CD14-positive monocyte (primary cell): ENCODE results near the gene HLA-F. TPM values are rescaled to one million over a fixed set of nuclear protein-coding genes. Genes with fewer than 3 reads are reported as not detected.

Experiments used
- DNase-seq, 3 donors: peaks; one replicate each; pipeline ENCODE4 v3.0.0-alpha.2; 2011 to 2022
- H2AFZ ChIP-seq: 2 replicates; pipeline ENCODE4 v1.6.0; 2012; ENCODE audit warnings: mild to moderate bottlenecking, low read depth, low read length, inconsistent platforms; ENCODE audit not compliant: insufficient read depth, poor library complexity, severe bottlenecking
- H3K27ac ChIP-seq, 2 donors: 1 replicate in 1 of 2; 2 replicates in 1 of 2; pipeline ENCODE4 v1.5.1; 2012 to 2013; ENCODE audit warnings: low read length in 2 of 2, control low read depth in 1 of 2, inconsistent platforms in 1 of 2, low read depth in 1 of 2, mild to moderate bottlenecking in 1 of 2
- H3K27me3 ChIP-seq, 2 donors: one replicate each; pipeline versions ENCODE4 v1.6.0 to v1.6.1; 2011 to 2013; ENCODE audit warnings: low read length in 2 of 2; ENCODE audit not compliant: control insufficient read depth in 2 of 2, insufficient read depth in 2 of 2
- H3K36me3 ChIP-seq, 2 donors: replicated peaks in 1 of 2; 1 replicate in 1 of 2; 2 replicates in 1 of 2; pipeline versions ENCODE4 v1.5.1 to v1.6.1; 2012 to 2013; ENCODE audit warnings: low read length in 2 of 2, control low read depth in 1 of 2, inconsistent platforms in 1 of 2, mild to moderate bottlenecking in 1 of 2; ENCODE audit not compliant: insufficient read depth in 2 of 2, control insufficient read depth in 1 of 2
- H3K4me1 ChIP-seq, 2 donors: 1 replicate in 1 of 2; 2 replicates in 1 of 2; pipeline versions ENCODE4 v1.5.1 to v1.6.1; 2012 to 2013; ENCODE audit warnings: low read length in 2 of 2, control low read depth in 1 of 2, inconsistent platforms in 1 of 2, mild to moderate bottlenecking in 1 of 2, moderate library complexity in 1 of 2; ENCODE audit not compliant: insufficient read depth in 2 of 2, control insufficient read depth in 1 of 2
- H3K4me2 ChIP-seq: replicated peaks from 2 replicates; pipeline ENCODE3; 2012; ENCODE audit warnings: low read length, moderate library complexity, mild to moderate bottlenecking; ENCODE audit not compliant: poor library complexity, severe bottlenecking; ENCODE audit errors: extremely low read depth
- H3K4me3 ChIP-seq, 3 experiments: fragments of 200-600 bp in 1 of 3; sonication (generic) in 1 of 3; replicated peaks in 1 of 3; 1 replicate in 2 of 3; 2 replicates in 1 of 3; pipeline ENCODE4 v1.5.1; 2011 to 2013; ENCODE audit warnings: low read length in 3 of 3, mild to moderate bottlenecking in 3 of 3, control low read depth in 2 of 3, low read depth in 2 of 3, inconsistent platforms in 1 of 3, moderate library complexity in 1 of 3
- H3K79me2 ChIP-seq: 2 replicates; pipeline ENCODE4 v1.6.0; 2012; ENCODE audit warnings: mild to moderate bottlenecking, control low read depth, inconsistent platforms, low read length, moderate library complexity; ENCODE audit not compliant: insufficient read depth
- H3K9ac ChIP-seq: 2 replicates; pipeline ENCODE4 v1.6.0; 2017; ENCODE audit warnings: low read length, mild to moderate bottlenecking; ENCODE audit not compliant: insufficient read depth, poor library complexity, severe bottlenecking
- H3K9me3 ChIP-seq, 2 donors: replicated peaks in 1 of 2; 1 replicate in 1 of 2; 2 replicates in 1 of 2; pipeline versions ENCODE4 v1.5.1 to v1.6.1; 2012 to 2013; ENCODE audit warnings: low read length in 2 of 2, control low read depth in 1 of 2; ENCODE audit not compliant: control insufficient read depth in 1 of 2, insufficient read depth in 1 of 2
- H4K20me1 ChIP-seq: 2 replicates; pipeline ENCODE4 v1.6.0; 2012; ENCODE audit warnings: mild to moderate bottlenecking, low read length, control low read depth, moderate library complexity; ENCODE audit not compliant: insufficient read depth
- H3K27ac Mint-ChIP-seq, 7 donors: one replicate each; pipeline ENCODE4 v1.8.0; 2020; ENCODE audit warnings: mild to moderate bottlenecking in 7 of 7, mixed read lengths in 7 of 7, moderate library complexity in 6 of 7, inconsistent platforms in 2 of 7
- H3K27me3 Mint-ChIP-seq, 3 donors: one replicate each; pipeline ENCODE4 v1.8.0; 2021 to 2022; ENCODE audit warnings: low read depth in 3 of 3, mild to moderate bottlenecking in 3 of 3, mixed read lengths in 3 of 3, moderate library complexity in 3 of 3, inconsistent platforms in 1 of 3
- H3K36me3 Mint-ChIP-seq, 2 donors: one replicate each; pipeline ENCODE4 v1.8.0; 2020; ENCODE audit warnings: mixed read lengths in 2 of 2, inconsistent platforms in 1 of 2, mild to moderate bottlenecking in 1 of 2
- H3K4me1 Mint-ChIP-seq: one replicate; pipeline ENCODE4 v1.8.0; 2020; ENCODE audit warnings: mild to moderate bottlenecking, mixed read lengths
- H3K4me3 Mint-ChIP-seq, 2 donors: one replicate each; pipeline ENCODE4 v1.8.0; 2020; ENCODE audit warnings: mild to moderate bottlenecking in 2 of 2, mixed read lengths in 2 of 2, moderate library complexity in 1 of 2
- H3K9me3 Mint-ChIP-seq, 7 donors: one replicate each; pipeline ENCODE4 v1.8.0; 2020 to 2022; ENCODE audit warnings: mixed read lengths in 7 of 7, mild to moderate bottlenecking in 6 of 7, moderate library complexity in 6 of 7, inconsistent platforms in 2 of 7
- CTCF ChIP-seq: fragments of 200-600 bp; IDR thresholded peaks from one replicate; pipeline ENCODE4 v1.8.0; 2022; ENCODE audit warnings: antibody characterized with exemption, mild to moderate bottlenecking
- WGBS: methylation state at CpG from one replicate; pipeline ENCODE4 v1.1.5; 2013; ENCODE audit warnings: missing lambda C conversion rate; ENCODE audit not compliant: insufficient coverage; 5-methylcytosine and 5-hydroxymethylcytosine counted together
- intact Hi-C, 2 donors: fragments of 100-400 bp; cut with micrococcal nuclease; formaldehyde crosslinking; loops; one replicate each; pipeline versions ENCODE4 v1.15.0 to v1.15.1; 2023
- polyA plus RNA-seq, 3 donors: library from polyadenylated mRNA; depleted of rRNA in 1 of 3; unstranded in 2 of 3; stranded (reverse) in 1 of 3; fragments of 300-500 nt in 2 of 3; fragments of >200 nt in 1 of 3; fragmentation: Illumina TruSeq in 2 of 3; gene quantifications; 1 replicate in 2 of 3; 2 replicates in 1 of 3; pipeline ENCODE4 v1.2.3, GENCODE V29; 2012 to 2021

The HLA-F gene
- polyA plus RNA-seq, 3 donors = 283 to 816 (median 394) TPM

GRCh38 chr6:29762051-29762450, 38.8 kb downstream of the HLA-F start:
- DNase-seq = no peak
- no CpG with 5 or more reads among the region's 4 CpGs for WGBS

GRCh38 chr6:29762781-29763214, 39.6 kb downstream of the HLA-F start:
- no peaks in the 10 kb centered on the region for H3K9me3 Mint-ChIP-seq
- H3K4me3 Mint-ChIP-seq = no peak overlapping the region
- intact Hi-C loops = no loop called here
- Histone ChIP-seq H3K79me2 (no peaks in the 10 kb centered on the region), H3K27ac (no peak overlapping the region), H3K4me1 (peaks cover 4 to 7% of the 10 kb centered on the region in 2 donors), H3K4me3 (no peak overlapping the region), H3K9ac (no peak overlapping the region), H2AFZ (no peak overlapping the region), H3K9me3 (no peaks in the 10 kb centered on the region), H3K4me2 (no peak overlapping the region), H3K36me3 (no peaks in the 10 kb centered on the region), H3K27me3 (no peaks in the 10 kb centered on the region), H4K20me1 (no peaks in the 10 kb centered on the region)
- H3K36me3 Mint-ChIP-seq = no peaks in the 10 kb centered on the region
- no peak for TF ChIP-seq CTCF
- DNase-seq = no peak
- peak overlapping the region in 1 of 7 donors; percentile 40 for H3K27ac Mint-ChIP-seq
- H3K27me3 Mint-ChIP-seq = peaks cover 3 to 12% (median 4%) of the 10 kb centered on the region in 3 donors
- 0% methylated on average over 1 of the region's 2 CpGs for WGBS
- peaks cover 14% of the 10 kb centered on the region for H3K4me1 Mint-ChIP-seq

More at GRCh38 chr6:29762051-29762450, 38.8 kb downstream of the HLA-F start:
- Histone ChIP-seq H3K27ac (no peak overlapping the region), H4K20me1 (no peaks in the 10 kb centered on the region), H3K9me3 (no peaks in the 10 kb centered on the region), H3K4me1 (peaks cover 0 to 7% of the 10 kb centered on the region in 2 donors), H3K79me2 (no peaks in the 10 kb centered on the region), H3K27me3 (no peaks in the 10 kb centered on the region), H3K9ac (no peak overlapping the region), H3K4me2 (no peak overlapping the region), H3K4me3 (no peak overlapping the region), H2AFZ (no peak overlapping the region), H3K36me3 (no peaks in the 10 kb centered on the region)
- no peaks in the 10 kb centered on the region for H3K9me3 Mint-ChIP-seq
- H3K36me3 Mint-ChIP-seq = peaks cover 0 to 4% of the 10 kb centered on the region in 2 donors
- H3K4me3 Mint-ChIP-seq = no peak overlapping the region
- peaks cover 10% of the 10 kb centered on the region for H3K4me1 Mint-ChIP-seq
- no peak overlapping the region for H3K27ac Mint-ChIP-seq
- intact Hi-C loops = no loop called here
- no peak for TF ChIP-seq CTCF
- H3K27me3 Mint-ChIP-seq = peaks cover 0 to 12% (median 3%) of the 10 kb centered on the region in 3 donors
